NCI-H2196 (cell line): ENCODE results near the gene STRN3.

Source experiments
- DNase-seq: peaks from one replicate; lab custom pipeline; 2025; ENCODE audit not compliant: unreplicated experiment; lab: John Stamatoyannopoulos, UW

The STRN3 gene

DNA sequence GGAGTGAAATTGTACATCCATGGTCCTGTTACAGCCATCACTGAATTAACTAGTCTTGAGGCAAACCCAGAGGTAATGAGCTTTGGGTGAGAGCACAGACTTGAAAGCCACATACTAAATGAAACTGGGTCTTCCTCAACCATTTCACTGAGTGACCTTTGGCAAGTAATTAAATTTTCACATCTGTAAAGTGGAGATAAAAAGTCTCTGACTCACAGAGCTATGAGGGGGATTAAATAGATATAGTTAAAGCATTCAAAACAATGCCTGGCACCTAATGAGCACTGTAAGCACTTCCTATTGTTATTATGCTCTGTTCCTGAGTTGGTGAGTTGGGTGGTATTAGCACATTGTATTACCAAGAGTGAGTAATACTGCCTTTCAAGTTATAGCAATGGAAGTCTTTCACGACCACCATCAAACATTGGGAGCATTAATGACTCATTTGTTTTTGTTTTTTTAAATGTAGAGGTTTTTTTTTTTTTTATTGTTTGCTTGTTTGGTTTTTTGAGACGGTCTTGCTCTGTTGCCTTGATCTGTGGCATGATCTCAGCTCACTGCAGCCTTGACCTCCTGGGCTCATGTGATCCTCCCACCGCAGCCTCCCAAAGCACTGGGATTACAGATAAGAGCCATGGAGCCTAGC, 12.5 kb upstream of the STRN3 start:
- DNase-seq: no peak

- DNase-seq: no peak
Observed at GRCh38 chr14:31037709-31038221, 11.6 kb upstream of the STRN3 start.

DNA sequence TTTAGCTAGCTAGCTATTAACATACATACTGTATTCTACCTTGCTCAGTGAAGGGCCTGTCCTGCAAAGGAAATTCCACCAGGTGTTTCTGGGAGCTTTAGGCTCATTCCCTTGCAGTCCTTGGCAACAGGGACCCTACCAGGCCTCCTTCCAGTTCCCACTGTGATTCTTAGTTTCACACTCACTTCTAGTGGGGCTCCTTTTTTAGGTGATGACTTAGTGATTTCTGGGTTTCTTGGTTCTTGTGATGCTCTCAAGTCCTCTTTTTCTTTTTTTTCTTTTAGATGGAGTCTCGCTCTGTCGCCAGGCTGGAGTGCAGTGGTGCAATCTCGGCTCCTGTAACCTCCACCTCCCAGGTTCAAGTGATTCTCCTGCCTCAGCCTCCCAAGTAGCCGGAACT, 10.4 kb upstream of the STRN3 start:
- no peak for DNase-seq

GRCh38 chr14:31030469-31030868, 4.3 kb upstream of the STRN3 start:
- DNase-seq: no peak

DNA sequence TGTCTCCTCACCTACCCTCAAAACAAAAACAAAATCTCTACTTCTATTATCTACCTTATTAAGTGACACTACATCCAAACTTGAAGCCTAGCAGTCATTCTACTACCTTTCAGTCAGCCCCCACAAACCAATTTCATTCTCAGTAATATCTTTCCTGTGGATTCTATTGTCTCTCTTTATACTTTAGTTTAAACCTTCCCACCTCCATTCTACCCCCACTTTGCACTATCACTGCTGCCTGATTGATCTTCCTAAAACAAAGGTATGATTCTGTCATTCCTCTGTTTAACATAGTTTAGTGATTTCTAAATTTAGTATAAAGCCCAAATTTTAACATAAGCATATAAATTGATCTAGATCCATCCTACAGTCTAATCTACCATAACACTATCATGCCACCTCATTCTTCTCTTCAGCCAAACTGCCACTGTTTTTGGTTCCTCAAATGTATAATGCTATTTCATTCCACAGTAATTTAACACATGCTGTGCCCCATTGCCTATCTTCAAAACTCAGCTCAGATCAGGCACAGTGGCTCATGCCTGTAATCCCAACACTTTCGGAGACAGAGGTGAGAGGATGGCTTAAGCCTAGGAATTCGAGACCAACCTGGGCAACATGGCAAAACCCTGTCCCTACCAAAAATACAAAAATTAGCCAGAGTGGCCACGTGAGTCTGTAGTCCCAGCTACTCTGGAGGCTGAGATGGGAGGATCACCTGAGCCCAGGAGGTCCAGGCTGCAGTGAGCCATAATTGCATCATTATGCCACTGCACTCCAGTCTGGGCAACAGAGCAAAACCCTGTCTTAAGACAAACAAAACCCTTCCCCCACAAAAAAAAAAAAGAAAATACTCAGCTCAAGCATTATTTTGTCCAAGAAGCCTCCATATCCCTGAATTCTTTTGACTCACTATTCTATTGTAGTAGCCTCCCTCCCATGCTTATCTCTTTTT, 3.1 kb upstream of the STRN3 start:
- no peak for DNase-seq

- DNase-seq: no peak
Observed at GRCh38 chr14:31027847-31028246, 1.7 kb upstream of the STRN3 start.

DNA sequence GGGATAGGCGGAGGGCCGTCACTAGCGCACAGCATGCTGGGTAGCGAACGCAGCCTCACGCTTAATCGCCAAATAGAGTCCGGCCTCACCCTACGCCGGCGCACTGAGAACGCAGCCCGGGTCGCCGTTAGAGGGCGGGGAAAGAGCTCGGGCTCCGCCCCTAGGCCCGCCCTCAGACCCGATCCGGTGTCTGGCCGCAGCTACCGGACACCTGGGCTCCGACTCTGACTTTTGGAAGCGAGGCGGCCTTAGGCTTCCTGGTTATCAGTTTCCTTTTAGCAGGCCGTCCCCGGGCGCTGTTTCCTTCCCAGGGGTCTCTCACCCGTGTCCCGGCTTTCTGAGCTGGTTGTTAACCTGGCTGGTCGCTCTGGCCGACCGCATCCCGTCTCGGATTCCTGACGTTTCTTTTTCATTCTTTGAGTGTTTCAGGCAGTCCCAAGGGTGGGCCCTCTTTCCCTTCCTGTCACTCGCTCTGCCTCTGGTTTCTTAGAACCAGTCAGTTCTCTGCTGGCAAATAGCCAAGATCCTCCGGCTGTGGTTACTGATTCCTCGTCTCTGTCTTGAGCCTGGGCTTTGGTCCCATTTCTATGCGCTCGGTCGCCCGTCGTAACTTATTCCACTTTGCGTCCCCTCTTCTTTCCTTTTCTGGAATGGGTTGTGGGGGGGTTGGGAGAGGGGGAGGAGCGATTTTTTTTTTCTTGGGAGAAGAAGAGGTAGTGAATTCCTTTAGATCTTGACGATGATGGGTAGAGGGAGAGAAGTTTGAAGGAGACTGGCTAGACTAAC, 464 bp upstream of the STRN3 start:
- DNase-seq: peak; percentile 94

DNA sequence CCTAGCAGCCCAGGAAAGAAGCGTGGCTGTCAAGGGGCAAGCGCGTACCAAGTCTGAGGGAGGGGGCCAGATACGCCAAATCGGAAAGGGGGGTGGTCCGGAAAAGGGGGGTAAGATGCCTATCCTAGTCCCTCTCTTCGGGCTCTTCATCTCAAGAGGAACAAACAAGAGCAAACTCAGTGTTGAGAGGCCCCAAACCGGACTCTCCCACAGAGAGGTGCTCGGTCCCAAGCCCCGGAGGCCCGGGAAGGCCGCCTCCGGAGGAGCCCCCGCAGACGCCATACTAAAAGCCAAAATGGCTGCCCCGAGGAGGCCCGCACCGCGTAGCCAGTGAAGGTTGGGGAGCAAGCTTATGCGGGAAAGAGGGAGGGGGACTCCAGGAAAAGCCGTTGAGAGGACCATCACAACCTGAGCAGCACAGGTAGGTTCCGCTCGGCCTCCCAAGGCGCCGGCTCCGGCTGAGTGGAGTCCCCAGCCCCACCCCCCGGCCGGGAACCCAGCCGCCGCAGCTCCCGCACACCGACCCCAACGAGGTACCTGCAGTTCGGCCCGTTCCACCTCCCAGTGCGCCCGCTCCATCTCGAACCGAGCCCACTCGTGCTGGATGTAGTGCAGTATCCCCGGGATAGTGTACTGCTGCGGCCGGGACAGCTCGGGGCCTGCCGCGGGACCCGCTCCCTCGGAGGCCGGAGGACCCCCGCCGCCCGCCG, 657 bp downstream of the STRN3 start, which contains the start of gene AP4S1:
TSS of gene AP4S1 (plus strand) at position 283 of the 710 bp plus-strand sequence. CDS start 40,548 bp downstream, outside the sequence.
- peak; percentile 24 for DNase-seq

GRCh38 chr14:31024577-31025366, 1.4 kb downstream of the STRN3 start:
- no peak for DNase-seq

DNA sequence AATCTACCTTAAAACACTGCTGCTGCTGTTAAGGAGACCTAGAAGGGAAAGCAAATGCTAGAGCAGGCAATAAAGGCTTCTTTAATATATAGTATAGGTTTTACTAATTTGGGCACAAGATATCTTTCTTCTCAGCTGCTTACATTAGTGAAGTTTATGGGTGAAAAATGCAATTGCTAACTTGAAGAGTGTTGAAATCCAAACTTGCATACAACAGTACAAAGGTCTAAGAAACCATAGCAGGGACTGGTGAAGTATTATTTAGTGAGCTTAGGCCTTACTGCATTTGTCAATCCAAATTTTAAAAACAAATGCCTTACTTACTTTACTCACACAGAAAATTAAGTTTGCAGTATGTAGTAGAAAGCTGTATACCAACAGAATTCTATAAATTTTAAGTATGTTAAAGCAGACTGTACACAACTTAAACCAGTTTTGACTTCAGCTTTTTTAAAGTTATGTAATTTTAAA, 2.1 kb downstream of the STRN3 start:
- DNase-seq: no peak

DNA sequence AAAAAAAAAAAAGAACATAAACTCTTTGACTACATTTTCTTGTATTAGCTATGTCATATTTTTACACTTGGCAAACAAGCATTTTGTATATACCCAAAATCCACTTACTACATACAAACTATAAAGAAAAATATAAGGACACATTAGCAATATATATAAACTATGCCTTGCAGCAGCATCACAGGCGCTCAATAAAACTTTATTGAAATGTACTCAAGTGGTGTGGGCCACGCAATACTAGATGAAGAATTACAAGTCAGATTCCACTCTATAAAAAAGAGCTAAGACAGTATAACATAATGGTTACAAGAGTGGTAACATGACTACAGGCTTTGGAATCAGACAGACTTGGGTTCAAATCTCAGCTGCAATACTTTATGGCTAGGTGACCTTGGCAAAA, 3.8 kb downstream of the STRN3 start:
- no peak for DNase-seq

GRCh38 chr14:31021576-31021949, 4.6 kb downstream of the STRN3 start:
- DNase-seq: no peak

DNA sequence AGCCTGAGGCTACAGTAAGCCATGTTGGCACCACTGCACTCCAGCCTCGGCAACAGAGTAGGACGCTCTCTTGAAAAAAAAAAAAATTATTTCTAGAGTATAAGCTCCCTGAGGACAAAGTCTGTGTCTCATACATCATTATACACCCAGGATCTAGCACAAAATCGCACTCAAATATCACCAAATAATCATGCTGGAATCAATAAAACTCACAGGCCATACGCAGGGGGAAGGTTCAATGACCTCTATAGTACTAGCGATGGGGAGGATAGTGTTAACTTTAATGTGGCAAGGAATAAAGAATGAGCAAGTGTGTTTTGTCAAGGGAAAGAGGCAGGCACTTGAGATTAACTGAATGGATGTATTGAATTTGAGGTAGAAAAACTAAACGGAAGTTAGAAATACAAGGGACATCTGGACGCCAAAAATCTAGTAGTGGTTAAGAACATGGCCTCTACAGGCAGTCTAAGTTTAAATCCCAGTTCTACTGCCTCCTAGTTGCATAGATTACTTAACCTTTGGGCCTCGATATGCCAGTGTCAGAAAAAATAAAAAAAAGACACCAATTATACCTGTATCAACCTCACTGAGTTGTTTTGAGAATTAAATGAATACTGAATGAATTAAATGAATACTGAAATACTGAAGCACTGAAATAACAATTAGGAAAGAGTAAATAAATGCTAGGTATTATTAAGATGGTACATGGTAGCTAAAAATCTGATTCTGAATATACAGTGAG, 5.2 kb downstream of the STRN3 start:
- no peak for DNase-seq

DNA sequence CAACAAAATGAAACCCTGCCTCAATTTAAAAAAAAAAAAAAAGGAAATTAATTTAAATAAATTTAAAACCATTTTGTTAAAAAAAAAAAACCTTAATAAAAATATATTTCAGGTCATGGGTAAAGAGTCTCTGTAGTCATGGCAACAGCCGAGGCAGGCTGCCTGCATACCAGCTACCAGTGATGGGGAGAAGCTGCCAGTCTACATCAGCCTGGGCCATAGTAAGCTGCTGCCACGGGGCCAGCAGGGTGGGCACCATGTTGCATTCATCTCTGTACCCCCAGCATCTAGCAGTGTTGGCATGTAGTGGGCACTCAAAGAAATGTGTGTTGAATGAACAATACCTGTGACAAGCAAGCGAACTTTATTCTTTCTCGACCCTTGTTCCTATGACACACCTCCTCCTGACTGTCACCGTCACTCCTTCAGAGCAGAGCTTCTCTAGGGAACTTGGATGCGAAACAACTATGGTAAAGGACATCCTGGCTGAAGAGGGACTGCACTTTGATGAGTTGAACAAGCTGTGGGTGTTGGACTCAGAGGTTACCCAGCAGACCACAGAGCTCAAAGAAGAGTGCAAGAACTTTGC, 8.0 kb downstream of the STRN3 start:
- no peak for DNase-seq

DNA sequence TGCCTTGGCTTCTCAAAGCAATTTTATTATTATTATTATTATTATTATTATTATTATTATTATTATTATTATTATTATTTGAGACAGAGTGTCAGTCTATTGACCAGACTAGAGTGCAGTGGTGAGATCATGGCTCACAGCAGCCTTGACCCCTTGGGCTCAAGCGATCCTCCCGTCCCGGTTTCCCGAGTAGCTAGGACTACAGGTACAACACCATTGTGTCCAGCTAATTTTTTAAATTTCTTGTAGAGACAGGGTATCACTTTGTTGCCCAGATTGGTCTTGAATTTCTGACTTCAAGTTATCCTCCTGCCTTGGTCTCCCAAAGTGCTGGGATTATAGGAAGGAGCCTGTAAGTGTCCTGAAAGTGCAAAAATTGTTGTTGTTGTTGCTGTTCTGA, 12.3 kb downstream of the STRN3 start:
- DNase-seq: no peak

DNA sequence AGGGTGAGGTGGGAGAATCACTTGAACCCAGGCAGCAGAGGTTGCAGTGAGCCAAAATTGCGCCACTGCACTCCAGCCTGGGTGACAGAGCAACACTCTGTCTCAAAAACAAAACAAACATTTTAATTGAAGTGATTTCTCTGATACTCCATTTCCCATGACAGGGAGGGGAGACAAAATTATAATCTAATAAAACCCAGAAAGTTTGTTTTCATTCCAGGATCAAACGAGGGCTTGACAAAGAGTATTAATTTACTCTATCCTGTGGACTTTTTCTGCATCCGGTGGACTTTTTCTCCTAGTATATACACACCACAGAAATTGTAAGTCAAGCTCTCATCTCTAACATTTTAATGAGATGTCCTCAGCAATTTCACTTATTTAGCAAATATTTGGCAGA, 15.2 kb downstream of the STRN3 start:
- DNase-seq: no peak

DNA sequence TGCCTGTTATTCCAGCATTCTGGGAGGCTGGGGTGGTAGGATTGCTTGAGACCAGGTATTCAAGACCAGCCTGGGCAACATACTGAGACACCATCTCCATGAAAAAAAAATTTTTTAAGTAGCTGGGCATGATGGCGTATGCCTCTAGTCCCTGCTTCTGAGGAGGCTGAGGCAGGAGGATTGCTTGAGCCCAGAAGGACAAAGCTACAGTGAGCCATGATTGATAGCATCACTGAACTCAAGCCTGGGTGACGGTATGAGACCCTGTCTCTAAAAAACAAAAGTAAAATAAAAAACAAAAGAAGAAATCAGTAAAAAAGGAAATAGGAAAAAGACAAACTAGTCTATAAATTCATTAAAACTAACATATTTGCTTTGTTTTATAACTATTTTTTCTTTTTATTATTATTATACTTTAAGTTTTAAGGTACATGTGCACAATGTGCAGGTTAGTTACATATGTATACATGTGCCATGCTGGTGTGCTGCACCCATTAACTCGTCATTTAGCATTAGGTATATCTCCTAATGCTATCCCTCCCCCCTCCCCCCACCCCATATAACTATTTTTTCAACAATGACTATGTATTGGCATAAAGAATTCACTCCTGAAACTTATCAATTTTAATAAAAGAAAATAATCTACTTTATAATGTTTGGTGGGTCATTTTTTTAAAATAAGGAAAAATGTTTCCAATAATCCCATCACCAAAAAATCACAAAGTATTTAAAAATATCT, 16.2 kb downstream of the STRN3 start:
- no peak for DNase-seq

DNA sequence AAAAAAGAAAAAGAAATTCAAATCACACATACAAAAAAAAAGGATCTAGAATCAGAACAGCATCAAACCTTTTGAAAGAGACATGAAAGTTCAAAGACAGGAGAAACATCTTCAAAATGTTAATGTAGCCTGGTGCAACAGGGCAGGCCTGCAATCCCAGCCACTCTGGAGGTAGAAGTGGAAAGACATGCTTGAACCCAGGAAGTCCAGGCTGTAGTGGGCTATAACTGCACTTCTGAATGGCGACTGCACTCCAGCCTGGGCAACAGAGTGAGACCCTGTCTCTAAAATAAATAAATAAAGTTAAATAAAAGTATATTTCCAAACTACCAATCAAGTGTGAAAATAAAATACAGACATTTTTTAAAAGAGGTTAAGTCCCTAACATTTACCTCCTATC, 19.5 kb downstream of the STRN3 start:
- no peak for DNase-seq
